GM08714 (cell line): ENCODE measurements around the gene FAM89B.
"Not testable (repeated sequence)": the region's sequence is repeated elsewhere in the genome, so short reads cannot be mapped to it uniquely, and the experiment has no call there.

Source experiments
- H3K4me3 ChIP-seq: fragments of 200-500 bp; sonication (Bioruptor generic); 2 replicates; pipeline ENCODE4 v1.5.1; 2014; ENCODE audit warnings: mild to moderate bottlenecking, low read length, inconsistent platforms
- ZNF274 ChIP-seq: IDR thresholded peaks from 2 replicates; pipeline ENCODE4 v1.6.1; 2012; ENCODE audit warnings: mild to moderate bottlenecking, low read depth, low read length

FAM89B gene

GRCh38 chr11:65558002-65558929 lies 14.1 kb upstream of the FAM89B start, which contains the start of gene LTBP3:
Gene LTBP3 (minus strand): TSS chr11:65558359. CDS start chr11:65557959, 400 bp downstream.
- TF ChIP-seq ZNF274 = no peak
- peak within 1 kb of the TSS; percentile 19; the same call in 1 of the 2 replicates for H3K4me3 ChIP-seq

DNA sequence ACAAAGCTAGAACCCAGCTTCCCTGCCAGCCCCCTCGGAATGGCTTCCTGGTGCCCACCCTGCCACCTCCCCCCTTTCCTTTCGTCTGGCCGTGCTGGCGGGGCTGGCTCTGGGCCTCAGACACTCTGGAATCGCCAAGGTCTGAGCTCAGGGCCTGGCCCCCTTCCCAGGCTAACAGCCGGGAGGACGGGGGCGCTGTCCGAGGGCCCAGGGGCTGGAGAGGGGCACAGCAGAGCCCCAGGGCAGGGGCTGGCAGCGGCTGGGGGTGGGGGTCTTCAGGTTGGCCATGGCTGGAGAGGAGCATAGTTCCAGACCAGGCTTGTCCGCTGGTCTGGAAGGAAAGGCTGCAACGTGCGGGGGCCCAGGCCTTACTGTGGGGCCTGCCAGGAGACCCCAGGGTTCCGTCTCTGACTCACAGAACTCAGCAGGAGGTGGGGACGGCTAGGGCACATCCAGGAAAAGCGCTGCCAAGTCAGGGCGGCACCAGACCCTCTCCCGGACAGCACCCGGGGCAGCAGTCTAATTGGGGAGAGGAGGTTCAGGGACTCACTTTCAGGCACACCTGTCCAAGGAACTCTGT lies 13.3 kb upstream of the FAM89B start:
- TF ChIP-seq ZNF274 = no peak
- no peak overlapping the region for H3K4me3 ChIP-seq

- H3K4me3 ChIP-seq = no peak overlapping the region
- no peak for TF ChIP-seq ZNF274
These were observed 12.8 kb upstream of the FAM89B start for GRCh38 chr11:65559535-65559934.

GRCh38 chr11:65559951-65560537 lies 12.3 kb upstream of the FAM89B start:
- no peak overlapping the region for H3K4me3 ChIP-seq

DNA sequence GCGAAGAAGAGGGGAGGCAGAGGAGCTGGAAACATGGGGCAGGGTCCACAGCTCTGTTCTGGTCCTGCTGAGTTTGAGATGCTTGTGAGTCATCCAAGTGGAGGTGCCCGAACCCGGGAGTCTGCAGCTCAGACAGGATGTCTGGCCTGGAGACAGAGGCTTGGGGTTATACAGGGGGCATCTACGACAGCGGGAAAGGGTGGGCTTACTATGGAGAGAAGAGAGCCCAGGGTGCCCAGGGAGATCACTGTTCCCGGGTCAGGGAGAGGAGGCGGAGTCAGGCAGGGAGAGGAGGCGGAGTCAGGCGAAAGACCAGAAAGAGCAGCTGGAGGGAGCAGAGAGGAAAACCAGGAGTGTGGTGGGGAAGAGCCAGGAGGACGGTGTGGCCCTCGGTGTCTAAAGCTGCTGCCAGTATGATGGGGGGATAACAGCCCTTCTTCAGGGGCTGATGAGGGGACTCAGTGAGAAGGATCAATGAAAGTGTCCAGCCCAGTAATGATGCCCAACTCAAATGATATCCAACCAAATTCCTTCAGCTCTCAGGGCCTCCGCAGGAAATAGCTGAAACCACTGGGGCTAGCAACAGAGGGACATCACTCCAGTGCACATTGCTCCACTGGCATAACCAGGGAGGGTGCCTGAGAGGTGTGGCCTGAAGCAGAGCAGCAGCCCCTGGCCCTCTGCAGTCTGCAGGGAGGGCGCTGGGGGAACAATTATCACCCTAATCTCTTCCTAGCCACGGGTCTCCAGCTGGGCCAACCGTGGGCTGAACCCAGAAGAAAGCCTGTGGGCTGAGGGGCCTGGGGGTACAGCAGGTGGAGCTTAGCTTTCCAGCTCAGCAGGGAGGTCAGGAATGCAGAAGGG lies 11.6 kb upstream of the FAM89B start:
- no peak for TF ChIP-seq ZNF274
- H3K4me3 ChIP-seq = no peak overlapping the region

More at GRCh38 chr11:65559951-65560537, 12.3 kb upstream of the FAM89B start:
- no peak for TF ChIP-seq ZNF274

DNA sequence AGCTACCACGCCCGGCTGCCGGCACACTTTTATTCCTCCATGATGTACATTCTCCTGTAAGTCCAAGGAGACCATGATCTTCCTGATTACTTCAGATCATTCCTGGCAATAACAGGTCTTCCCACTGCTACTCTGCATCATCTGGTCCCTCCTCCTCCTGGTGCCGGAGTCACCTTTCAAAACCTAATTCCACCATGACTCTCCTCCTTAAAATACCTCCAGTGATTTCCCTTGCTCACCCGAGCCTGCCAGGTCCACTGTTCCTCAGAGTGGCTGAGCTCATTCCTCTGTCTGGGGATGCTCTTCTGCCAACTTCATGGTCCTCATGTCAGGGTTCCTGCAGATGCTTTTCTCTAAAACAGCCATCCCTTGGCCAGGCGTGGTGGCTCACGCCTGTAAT lies 10.3 kb upstream of the FAM89B start:
- no peak overlapping the region for H3K4me3 ChIP-seq
- no peak for TF ChIP-seq ZNF274

GRCh38 chr11:65562788-65563187 lies 9.6 kb upstream of the FAM89B start:
- H3K4me3 ChIP-seq = no peak overlapping the region
- TF ChIP-seq ZNF274 = no peak

- no peak for TF ChIP-seq ZNF274
These were observed 8.7 kb upstream of the FAM89B start for GRCh38 chr11:65563601-65564000.

DNA sequence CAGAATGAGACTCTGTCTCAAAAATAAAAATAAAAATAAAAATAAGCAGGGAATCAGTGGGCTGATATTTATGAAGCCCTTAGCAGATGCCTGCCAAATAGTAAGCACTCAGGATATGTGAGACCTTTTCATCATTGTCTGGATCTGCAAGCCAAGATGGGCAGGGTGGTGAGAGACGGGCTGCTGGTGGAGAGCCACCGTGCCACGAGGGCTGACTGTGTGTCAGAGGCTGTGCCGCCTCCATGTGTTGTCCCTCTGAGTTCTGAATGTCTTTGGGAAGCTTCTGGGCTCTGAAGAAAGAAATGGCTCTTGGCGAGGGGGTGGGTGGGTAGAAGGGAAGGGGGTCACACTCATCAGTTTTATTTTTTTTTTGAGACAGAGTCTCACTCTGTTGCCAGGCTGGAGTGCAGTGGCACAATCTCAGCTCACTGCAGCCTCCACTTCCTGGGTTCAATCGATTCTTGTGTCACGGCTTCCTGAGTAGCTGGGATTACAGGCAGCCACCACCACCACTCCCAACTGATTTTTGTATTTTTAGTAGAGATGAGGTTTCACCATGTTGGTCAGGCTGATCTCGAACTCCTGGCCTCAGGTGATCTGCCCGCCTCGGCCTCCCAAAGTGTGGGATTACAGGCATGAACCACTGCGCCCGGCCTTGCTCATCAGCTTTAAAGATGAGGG lies 7.3 kb upstream of the FAM89B start:
- not testable (repeated sequence) for H3K4me3 ChIP-seq

More at GRCh38 chr11:65563601-65564000, 8.7 kb upstream of the FAM89B start:
- no peak overlapping the region for H3K4me3 ChIP-seq

- no peak overlapping the region for H3K4me3 ChIP-seq
- TF ChIP-seq ZNF274 = no peak
These were observed 6.5 kb upstream of the FAM89B start for GRCh38 chr11:65565624-65566453.

DNA sequence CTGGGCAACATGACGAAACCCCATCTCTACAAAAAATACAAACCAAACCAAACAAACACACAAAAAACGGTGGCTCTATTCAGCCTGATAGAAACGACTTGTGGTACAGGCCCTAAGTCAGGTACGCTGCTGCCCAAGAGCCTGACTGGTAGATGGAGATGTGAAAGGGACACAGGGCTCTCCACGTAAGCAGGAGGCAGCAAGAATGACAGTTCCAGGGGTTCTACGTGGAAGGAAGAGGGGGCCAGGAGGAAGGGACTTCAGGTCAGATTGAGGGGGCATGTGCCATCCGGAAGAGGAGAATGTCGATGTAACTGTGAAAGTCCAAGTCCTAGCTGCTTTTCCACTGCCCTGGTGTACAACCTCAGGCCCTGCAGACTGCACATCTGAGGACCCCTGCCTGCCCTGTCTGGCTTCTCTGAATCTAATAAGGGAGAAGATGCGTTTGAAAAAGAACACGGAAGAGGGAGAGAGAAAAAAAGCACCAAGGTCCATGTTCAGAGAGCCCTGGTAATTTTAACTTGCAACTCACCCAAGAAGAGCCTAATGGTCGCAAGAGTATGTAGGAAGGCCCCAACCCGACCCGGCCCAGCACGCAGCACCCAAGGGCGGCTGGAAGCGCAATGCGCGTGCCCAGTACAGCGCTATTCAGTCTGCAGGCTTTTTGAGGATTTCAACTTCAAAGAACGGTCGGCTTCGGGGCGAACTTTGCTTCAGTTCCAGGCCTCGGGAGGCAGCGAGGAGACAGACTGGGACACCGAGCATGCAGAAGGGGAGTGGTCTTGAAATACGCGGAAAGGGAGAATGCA lies 3.0 kb upstream of the FAM89B start:
- TF ChIP-seq ZNF274 = no peak
- peak overlapping the region; percentile 64 for H3K4me3 ChIP-seq
